Measurements from ENCODE around the gene COL2A1. TPM values are rescaled to one million over a fixed set of nuclear protein-coding genes. Genes with fewer than 3 reads are reported as not detected.

The COL2A1 gene
- total RNA-seq, 3 donors from 2014 or later (not counting 1 experiment from before 2014, with no cell fraction given), result not detected

DNA sequence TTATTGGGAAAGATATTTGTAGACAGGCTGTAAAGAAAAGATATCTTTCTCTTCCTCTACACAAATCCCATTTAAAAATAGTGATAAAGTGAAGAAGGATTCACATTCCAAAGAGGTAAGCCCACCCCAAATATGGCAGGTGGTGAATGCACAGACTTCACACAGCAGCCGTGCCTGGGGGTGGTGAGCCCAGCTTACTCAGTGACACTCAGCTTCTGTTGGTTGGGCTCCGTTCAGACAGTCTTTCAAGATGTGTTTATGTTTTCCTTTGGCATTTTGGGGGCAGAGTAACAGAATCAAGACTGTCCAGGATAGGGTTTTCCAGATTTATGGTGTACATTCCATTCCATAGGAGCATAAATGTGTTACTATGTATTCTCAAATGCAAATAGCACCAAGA is 4.1 kb upstream of the COL2A1 start:
- Histone ChIP-seq H3K4me3 (ENCODE audit: low read length) (no peak overlapping the region), H3K27me3 (ENCODE audit: control insufficient read depth, insufficient read depth, low read length) (peaks cover 29% of the 10 kb centered on the region), H3K4me1 (ENCODE audit: control insufficient read depth, insufficient read depth, low read length) (peaks cover 19% of the 10 kb centered on the region), H3K9me3 (ENCODE audit: control insufficient read depth, insufficient read depth, low read length) (no peaks in the 10 kb centered on the region), H3K27ac (ENCODE audit: low read length) (no peak overlapping the region), H3K36me3 (ENCODE audit: control insufficient read depth, insufficient read depth, low read length) (no peaks in the 10 kb centered on the region)
- Mint-ChIP-seq H3K36me3 (no peaks in the 10 kb centered on the region), H3K9me3 (no peaks in the 10 kb centered on the region), H3K4me1 (peaks cover 7% of the 10 kb centered on the region in 2 donors), H3K4me3 (no peak overlapping the region), H3K27me3 (ENCODE audit: low read depth in 2 of 2) (peaks cover 50 to 72% of the 10 kb centered on the region in 2 donors), H3K27ac (no peak overlapping the region)
- ATAC-seq (no peak), DNase-seq (no peak)
- TF ChIP-seq, protein P1, sequence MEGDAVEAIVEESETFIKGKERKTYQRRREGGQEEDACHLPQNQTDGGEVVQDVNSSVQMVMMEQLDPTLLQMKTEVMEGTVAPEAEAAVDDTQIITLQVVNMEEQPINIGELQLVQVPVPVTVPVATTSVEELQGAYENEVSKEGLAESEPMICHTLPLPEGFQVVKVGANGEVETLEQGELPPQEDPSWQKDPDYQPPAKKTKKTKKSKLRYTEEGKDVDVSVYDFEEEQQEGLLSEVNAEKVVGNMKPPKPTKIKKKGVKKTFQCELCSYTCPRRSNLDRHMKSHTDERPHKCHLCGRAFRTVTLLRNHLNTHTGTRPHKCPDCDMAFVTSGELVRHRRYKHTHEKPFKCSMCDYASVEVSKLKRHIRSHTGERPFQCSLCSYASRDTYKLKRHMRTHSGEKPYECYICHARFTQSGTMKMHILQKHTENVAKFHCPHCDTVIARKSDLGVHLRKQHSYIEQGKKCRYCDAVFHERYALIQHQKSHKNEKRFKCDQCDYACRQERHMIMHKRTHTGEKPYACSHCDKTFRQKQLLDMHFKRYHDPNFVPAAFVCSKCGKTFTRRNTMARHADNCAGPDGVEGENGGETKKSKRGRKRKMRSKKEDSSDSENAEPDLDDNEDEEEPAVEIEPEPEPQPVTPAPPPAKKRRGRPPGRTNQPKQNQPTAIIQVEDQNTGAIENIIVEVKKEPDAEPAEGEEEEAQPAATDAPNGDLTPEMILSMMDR (IDR thresholded peaks at IDR 0.05), result no peak
- 80% methylated on average over 2 of the region's 2 CpGs for WGBS (ENCODE audit: insufficient coverage)
- intact Hi-C loops (cut with micrococcal nuclease), result no loop called here

DNA sequence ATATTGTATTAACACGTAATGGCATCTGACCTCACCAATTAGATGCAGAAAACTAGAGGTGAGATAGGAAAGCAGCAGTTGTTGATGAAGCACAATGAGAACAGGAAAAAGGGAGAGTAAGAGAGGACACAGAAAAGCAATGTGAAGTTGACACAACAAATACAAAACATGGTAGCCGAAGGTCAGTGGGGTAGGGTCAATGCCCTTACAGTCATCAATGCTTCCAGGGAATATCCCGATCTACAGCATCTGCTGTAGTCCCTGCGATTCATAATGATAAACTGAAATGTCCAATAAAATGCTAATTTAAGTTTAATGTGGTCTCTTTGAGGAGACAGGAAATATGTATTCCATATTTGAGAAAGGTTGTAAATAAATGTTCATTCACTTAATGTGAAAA is 2.9 kb upstream of the COL2A1 start:
- 94% methylated on average over 4 of the region's 4 CpGs for WGBS (ENCODE audit: insufficient coverage)
- H3K4me3 ChIP-seq (ENCODE audit: low read length), result no peak overlapping the region
- ATAC-seq (no peak), DNase-seq (no peak)
- TF ChIP-seq, protein P1 (IDR thresholded peaks at IDR 0.05), result no peak
- no peaks in the 10 kb centered on the region for H3K36me3 ChIP-seq (ENCODE audit: control insufficient read depth, insufficient read depth, low read length)
- no peaks in the 10 kb centered on the region for H3K9me3 ChIP-seq (ENCODE audit: control insufficient read depth, insufficient read depth, low read length)
- Mint-ChIP-seq H3K9me3 (no peaks in the 10 kb centered on the region), H3K27me3 (ENCODE audit: low read depth in 2 of 2) (peaks cover 61 to 74% of the 10 kb centered on the region in 2 donors), H3K36me3 (no peaks in the 10 kb centered on the region), H3K4me3 (no peak overlapping the region), H3K27ac (no peak overlapping the region), H3K4me1 (peaks cover 8 to 14% of the 10 kb centered on the region in 2 donors)
- intact Hi-C loops (cut with micrococcal nuclease), result no loop called here
- peaks cover 30% of the 10 kb centered on the region for H3K4me1 ChIP-seq (ENCODE audit: control insufficient read depth, insufficient read depth, low read length)
- H3K27me3 ChIP-seq (ENCODE audit: control insufficient read depth, insufficient read depth, low read length), result peaks cover 41% of the 10 kb centered on the region
- no peak overlapping the region for H3K27ac ChIP-seq (ENCODE audit: low read length)

DNA sequence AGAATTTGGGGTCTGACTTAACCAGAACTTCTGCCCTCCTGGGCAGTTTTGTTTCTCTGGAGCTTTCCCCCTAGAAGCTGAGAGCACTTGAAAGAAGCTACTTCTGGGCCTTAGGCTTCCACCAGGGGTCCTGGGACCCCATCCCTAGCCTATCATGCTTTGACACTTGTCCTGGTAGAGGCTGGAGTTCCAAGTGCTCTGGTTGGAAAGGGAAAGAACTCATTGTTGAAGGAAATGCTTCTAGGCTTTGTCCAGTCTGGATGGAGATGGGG is 1.4 kb upstream of the COL2A1 start:
- no peaks in the 10 kb centered on the region for H3K9me3 Mint-ChIP-seq
- peaks cover 43% of the 10 kb centered on the region for H3K4me1 ChIP-seq (ENCODE audit: control insufficient read depth, insufficient read depth, low read length)
- peaks cover 14 to 15% of the 10 kb centered on the region in 2 donors for H3K4me1 Mint-ChIP-seq
- H3K4me3 Mint-ChIP-seq, result peak overlapping the region; percentile 45
- H3K4me3 ChIP-seq (ENCODE audit: low read length), result no peak overlapping the region
- no peak overlapping the region for H3K27ac ChIP-seq (ENCODE audit: low read length)
- H3K27me3 Mint-ChIP-seq (ENCODE audit: low read depth in 2 of 2), result peaks cover 73 to 84% of the 10 kb centered on the region in 2 donors
- TF ChIP-seq, protein P1 (IDR thresholded peaks at IDR 0.05), result no peak
- DNase-seq (no peak), ATAC-seq (no peak)
- H3K27me3 ChIP-seq (ENCODE audit: control insufficient read depth, insufficient read depth, low read length), result peaks cover 56% of the 10 kb centered on the region
- H3K36me3 ChIP-seq (ENCODE audit: control insufficient read depth, insufficient read depth, low read length), result no peaks in the 10 kb centered on the region
- no peak overlapping the region for H3K27ac Mint-ChIP-seq
- intact Hi-C loops (cut with micrococcal nuclease), result no loop called here
- no peaks in the 10 kb centered on the region for H3K9me3 ChIP-seq (ENCODE audit: control insufficient read depth, insufficient read depth, low read length)
- no peaks in the 10 kb centered on the region for H3K36me3 Mint-ChIP-seq

DNA sequence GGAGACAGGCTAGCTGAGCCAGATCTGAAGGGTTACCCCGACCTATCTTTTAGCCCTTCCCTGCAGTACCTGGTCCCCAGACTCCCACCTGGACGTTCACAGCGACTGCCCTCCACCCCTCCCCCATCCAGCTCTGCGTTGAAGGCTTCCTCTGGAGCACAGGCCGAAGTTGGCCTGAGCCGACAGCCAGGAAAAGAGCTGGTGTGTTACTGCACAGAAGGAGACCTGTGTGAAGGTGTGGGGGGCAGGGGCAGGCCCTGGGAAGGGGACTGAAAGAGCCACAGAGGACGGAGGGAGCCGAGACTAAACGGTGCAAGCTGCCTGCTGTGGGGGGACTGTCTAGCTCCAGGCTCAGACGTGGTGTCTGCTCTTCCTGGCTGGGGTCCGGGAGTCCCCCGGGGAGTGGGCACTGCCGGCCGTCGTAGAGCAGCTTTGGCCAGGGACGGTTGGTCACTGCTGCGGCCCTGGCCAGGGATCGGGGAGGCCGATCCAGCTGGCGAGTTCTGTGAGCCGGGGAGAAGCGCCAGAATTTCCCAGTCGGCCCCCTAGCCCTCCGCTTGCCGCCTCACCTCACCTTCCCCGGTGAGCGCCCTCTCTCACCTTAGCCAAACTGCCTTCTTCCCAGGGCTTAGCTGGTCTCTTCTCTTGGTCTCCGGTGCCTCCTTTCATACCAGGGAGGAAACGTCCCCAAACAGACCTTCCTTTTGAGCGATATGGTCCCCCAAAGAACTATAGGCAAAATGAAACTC is 899 bp upstream of the COL2A1 start:
- Histone ChIP-seq H3K36me3 (ENCODE audit: control insufficient read depth, insufficient read depth, low read length) (no peaks in the 10 kb centered on the region), H3K4me3 (ENCODE audit: low read length) (no peak overlapping the region), H3K27ac (ENCODE audit: low read length) (no peak overlapping the region), H3K27me3 (ENCODE audit: control insufficient read depth, insufficient read depth, low read length) (peaks cover 60% of the 10 kb centered on the region), H3K4me1 (ENCODE audit: control insufficient read depth, insufficient read depth, low read length) (peaks cover 43% of the 10 kb centered on the region), H3K9me3 (ENCODE audit: control insufficient read depth, insufficient read depth, low read length) (no peaks in the 10 kb centered on the region)
- H3K4me3 Mint-ChIP-seq, result peak overlapping the region; percentile 45
- H3K27ac Mint-ChIP-seq, result no peak overlapping the region
- H3K9me3 Mint-ChIP-seq, result no peaks in the 10 kb centered on the region
- no peaks in the 10 kb centered on the region for H3K36me3 Mint-ChIP-seq
- H3K27me3 Mint-ChIP-seq (ENCODE audit: low read depth in 2 of 2), result peaks cover 78 to 87% of the 10 kb centered on the region in 2 donors
- peaks cover 14 to 15% of the 10 kb centered on the region in 2 donors for H3K4me1 Mint-ChIP-seq
- no peak for DNase-seq
- 43% methylated on average over 30 of the region's 30 CpGs for WGBS (ENCODE audit: insufficient coverage)
- no peak for ATAC-seq
- TF ChIP-seq, protein P1 (IDR thresholded peaks at IDR 0.05), result no peak
- intact Hi-C loops (cut with micrococcal nuclease), result no loop called here
